GM19043 (cell line): ENCODE measurements around the gene OSBPL6.

Experiments used
- ATAC-seq: cut with Tn5 transposase; IDR thresholded peaks from one replicate; pipeline ENCODE4 v1.9.1; 2021; ENCODE audit warnings: low read depth; ENCODE audit not compliant: unreplicated experiment

Gene OSBPL6

GRCh38 chr2:178269438-178270224 is 75.3 kb downstream of the OSBPL6 start:
- no peak for ATAC-seq

GRCh38 chr2:178270338-178270737 is 76.0 kb downstream of the OSBPL6 start:
- ATAC-seq = no peak

DNA sequence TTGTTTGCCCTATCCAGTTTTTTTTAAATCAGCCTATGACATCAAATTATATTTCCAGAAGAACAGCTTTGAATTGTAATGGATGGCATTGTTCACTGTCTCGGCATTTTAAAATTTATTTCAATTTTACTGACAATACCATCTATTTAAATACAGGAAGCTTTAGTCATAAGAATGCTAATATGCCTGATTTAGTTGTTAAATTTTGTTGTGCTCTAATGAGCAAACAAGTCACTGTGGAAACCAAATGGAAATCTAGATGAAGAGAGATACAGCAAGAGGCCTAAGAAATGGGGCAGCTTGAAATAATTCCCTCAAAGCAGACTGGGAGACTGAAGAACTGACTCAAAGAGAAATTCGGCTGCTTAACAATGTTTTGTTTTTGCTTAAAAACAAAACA is 76.8 kb downstream of the OSBPL6 start:
- ATAC-seq = no peak

GRCh38 chr2:178271629-178272333 is 77.5 kb downstream of the OSBPL6 start:
- ATAC-seq = no peak

GRCh38 chr2:178273787-178274360 is 79.6 kb downstream of the OSBPL6 start:
- no peak for ATAC-seq

GRCh38 chr2:178275600-178275999 is 81.3 kb downstream of the OSBPL6 start:
- no peak for ATAC-seq

DNA sequence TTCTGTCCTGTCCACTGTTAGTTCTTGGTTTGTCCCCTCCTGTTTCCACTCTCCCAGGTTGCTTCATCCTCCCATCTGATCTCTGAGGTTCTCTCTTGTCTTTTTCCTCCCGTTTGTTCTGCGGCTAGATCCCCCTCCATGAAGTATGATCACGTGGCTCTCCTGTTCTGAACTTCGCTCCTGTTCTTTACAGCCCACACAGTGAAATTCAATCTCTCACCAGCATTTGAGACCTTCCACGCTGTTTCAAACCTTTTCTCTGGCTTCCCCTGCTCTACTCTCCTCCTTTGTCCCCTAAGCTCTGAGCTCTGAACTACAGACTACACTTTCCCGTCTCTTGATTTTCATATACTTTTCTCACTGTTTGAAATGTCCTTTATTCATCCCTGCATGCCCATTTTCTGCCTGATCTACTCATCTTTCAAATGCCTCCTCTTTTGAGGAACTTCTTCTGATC is 83.5 kb downstream of the OSBPL6 start:
- no peak for ATAC-seq

GRCh38 chr2:178279142-178279541 is 84.8 kb downstream of the OSBPL6 start:
- no peak for ATAC-seq

- no peak for ATAC-seq
Measured at GRCh38 chr2:178279636-178280035, 85.3 kb downstream of the OSBPL6 start.

- peak; percentile 76 for ATAC-seq
Measured at GRCh38 chr2:178280244-178280852, 86.0 kb downstream of the OSBPL6 start.

- ATAC-seq = no peak
Measured at GRCh38 chr2:178282075-178282815, 87.9 kb downstream of the OSBPL6 start.

GRCh38 chr2:178283341-178283918 is 89.1 kb downstream of the OSBPL6 start:
- ATAC-seq = no peak

DNA sequence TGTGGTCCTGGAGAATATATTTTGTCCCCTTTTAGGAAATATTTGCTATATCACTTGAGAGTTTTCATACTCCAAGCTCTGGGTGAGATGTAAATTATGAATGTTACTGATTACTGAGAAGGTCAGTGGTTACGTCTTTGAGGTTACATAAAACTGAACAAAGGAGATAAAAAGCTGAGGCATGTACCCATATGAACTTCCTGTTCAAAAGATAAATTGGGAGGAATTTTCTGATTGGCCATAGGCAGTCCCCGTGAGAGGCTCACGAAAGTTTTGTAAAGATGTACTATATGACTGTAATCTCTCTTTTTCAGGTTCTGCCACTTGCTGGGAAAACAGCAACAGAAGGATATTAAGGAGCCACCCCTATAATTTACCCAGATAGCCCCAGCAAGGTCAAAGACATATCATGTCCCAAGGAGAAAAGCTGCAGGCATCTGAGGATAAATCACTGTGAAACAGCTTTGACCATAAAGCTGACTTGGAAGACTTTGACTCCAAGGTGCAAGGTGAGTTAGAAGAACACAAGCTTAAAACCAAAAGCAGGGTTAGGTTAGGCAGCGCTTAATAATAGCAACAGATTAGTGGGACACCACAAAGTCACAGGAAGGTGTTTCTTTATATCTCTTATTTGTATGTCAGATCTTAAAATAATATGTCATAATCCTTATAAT is 90.4 kb downstream of the OSBPL6 start:
- ATAC-seq = no peak

- no peak for ATAC-seq
Measured at GRCh38 chr2:178285287-178285615, 90.9 kb downstream of the OSBPL6 start.

DNA sequence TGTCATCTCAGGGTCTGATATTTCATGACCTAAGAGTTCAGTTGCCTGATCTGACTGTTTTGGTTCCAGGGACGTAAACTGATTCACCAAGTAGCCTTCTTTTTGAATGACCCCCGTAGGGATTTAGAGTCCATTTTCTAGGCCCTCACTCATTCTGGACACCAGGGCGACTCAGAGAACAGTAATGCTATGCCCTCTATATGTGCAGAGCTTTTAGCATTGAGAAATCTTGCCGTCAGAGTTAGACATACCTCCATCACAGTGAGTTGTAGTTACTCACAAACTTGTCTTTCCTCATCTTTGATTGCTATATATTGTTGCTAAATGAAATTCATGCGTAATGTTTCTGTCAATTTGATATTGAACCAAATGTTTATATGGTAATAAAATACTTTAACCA is 92.3 kb downstream of the OSBPL6 start:
- ATAC-seq = no peak

GRCh38 chr2:178287652-178288344 is 93.5 kb downstream of the OSBPL6 start:
- ATAC-seq = no peak

DNA sequence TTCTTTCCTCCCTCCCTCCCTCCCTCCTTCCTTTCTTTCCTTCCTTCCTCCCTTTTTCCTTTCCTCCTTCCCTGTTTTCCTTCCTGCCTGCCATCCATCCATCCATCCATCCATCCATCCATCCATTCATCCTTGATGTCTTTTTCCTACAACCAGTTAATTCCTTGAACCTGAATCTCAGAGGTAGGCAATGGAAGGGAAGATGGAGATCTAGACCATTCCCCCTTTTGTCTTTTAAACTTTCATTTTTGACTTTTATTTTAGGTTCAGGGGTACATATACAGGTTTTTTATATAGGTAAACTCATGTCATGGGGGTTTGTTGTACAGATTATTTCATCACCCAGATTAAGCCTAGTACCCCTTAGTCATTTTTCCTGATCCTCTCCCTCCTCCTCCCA is 97.4 kb downstream of the OSBPL6 start:
- no peak for ATAC-seq

DNA sequence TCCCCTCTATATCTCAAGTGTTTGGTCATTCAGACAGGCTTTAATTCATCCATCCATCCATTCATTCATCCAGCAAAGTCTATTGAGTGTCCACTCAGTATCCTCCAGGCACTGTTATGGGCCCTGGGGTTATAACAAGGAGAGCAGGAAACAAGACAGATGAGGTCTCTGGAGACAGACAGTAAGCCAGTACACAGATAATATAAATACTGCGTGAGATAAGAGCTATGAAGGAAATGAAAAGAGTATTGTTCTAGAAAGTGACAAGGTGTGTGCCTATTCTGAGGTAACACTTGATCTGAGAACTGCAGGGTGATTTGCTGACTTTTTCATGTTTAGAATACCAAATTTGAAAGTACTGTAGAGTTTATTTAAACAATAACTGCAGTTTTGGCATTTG is 98.3 kb downstream of the OSBPL6 start:
- ATAC-seq = no peak

GRCh38 chr2:178295115-178295514 is 100.8 kb downstream of the OSBPL6 start:
- ATAC-seq = no peak
